Osteoblast (primary cell): ENCODE measurements around the gene LEFTY2. TPM values are rescaled to one million over a fixed set of nuclear protein-coding genes. Genes with fewer than 3 reads are reported as not detected.
A peak's percentile ranks its signal among the peaks of the same experiment; 100 is the strongest.

ENCODE experiments used
- DNase-seq: peaks from one replicate; pipeline ENCODE4 v3.0.0; 2011; ENCODE audit warnings: low spot score, mixed read lengths; ENCODE audit not compliant: insufficient read length; ENCODE audit errors: missing footprints
- H2AFZ ChIP-seq: 2 replicates; pipeline ENCODE4 v1.6.0; 2011; ENCODE audit warnings: mild to moderate bottlenecking, low read length
- H3K27ac ChIP-seq: 2 replicates; pipeline ENCODE4 v1.5.1; 2011; ENCODE audit warnings: mild to moderate bottlenecking, low read depth, low read length, moderate library complexity
- H3K27me3 ChIP-seq: 2 replicates; pipeline ENCODE4 v1.6.0; 2012; ENCODE audit warnings: mild to moderate bottlenecking, control low read depth, inconsistent platforms, low read length, moderate library complexity; ENCODE audit not compliant: insufficient read depth
- H3K36me3 ChIP-seq: 2 replicates; pipeline ENCODE4 v1.5.1; 2011; ENCODE audit warnings: mild to moderate bottlenecking, low read length, control low read depth, moderate library complexity; ENCODE audit not compliant: insufficient read depth
- H3K4me1 ChIP-seq: 2 replicates; pipeline ENCODE4 v1.5.1; 2011; ENCODE audit warnings: mild to moderate bottlenecking, low read length, control low read depth, moderate library complexity; ENCODE audit not compliant: insufficient read depth
- H3K4me2 ChIP-seq: 2 replicates; pipeline ENCODE4 v1.6.0; 2011; ENCODE audit warnings: mild to moderate bottlenecking, low read length; ENCODE audit not compliant: insufficient read depth
- H3K4me3 ChIP-seq: fragments of 200-600 bp; sonication (generic); 3 replicates; pipeline ENCODE4 v1.5.1; 2012; ENCODE audit warnings: mild to moderate bottlenecking, low read length, inconsistent platforms; ENCODE audit not compliant: insufficient read depth
- H3K79me2 ChIP-seq: 2 replicates; pipeline ENCODE4 v1.6.0; 2012; ENCODE audit warnings: mild to moderate bottlenecking, low read length, control low read depth, inconsistent platforms; ENCODE audit not compliant: insufficient read depth
- H3K9me3 ChIP-seq: 2 replicates; pipeline ENCODE4 v1.5.1; 2011; ENCODE audit warnings: low read depth, low read length, control low read depth
- H4K20me1 ChIP-seq: 2 replicates; pipeline ENCODE4 v1.6.0; 2012; ENCODE audit warnings: mild to moderate bottlenecking, low read length, control low read depth; ENCODE audit not compliant: insufficient read depth
- total RNA-seq: library from RNA; depleted of rRNA; stranded (reverse); fragments of >200 nt; gene quantifications from 2 replicates; pipeline ENCODE4 v1.2.3, GENCODE V29; 2012
- TF ChIP-seq, protein P1 (sequence below): IDR thresholded peaks from 2 replicates; pipeline ENCODE4 v1.5.1; 2011; ENCODE audit warnings: mild to moderate bottlenecking, low read depth, low read length, moderate library complexity; ENCODE audit errors: extremely low read depth

Gene LEFTY2, protein sequence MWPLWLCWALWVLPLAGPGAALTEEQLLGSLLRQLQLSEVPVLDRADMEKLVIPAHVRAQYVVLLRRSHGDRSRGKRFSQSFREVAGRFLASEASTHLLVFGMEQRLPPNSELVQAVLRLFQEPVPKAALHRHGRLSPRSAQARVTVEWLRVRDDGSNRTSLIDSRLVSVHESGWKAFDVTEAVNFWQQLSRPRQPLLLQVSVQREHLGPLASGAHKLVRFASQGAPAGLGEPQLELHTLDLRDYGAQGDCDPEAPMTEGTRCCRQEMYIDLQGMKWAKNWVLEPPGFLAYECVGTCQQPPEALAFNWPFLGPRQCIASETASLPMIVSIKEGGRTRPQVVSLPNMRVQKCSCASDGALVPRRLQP
- not detected in 2 replicates for total RNA-seq

DNA sequence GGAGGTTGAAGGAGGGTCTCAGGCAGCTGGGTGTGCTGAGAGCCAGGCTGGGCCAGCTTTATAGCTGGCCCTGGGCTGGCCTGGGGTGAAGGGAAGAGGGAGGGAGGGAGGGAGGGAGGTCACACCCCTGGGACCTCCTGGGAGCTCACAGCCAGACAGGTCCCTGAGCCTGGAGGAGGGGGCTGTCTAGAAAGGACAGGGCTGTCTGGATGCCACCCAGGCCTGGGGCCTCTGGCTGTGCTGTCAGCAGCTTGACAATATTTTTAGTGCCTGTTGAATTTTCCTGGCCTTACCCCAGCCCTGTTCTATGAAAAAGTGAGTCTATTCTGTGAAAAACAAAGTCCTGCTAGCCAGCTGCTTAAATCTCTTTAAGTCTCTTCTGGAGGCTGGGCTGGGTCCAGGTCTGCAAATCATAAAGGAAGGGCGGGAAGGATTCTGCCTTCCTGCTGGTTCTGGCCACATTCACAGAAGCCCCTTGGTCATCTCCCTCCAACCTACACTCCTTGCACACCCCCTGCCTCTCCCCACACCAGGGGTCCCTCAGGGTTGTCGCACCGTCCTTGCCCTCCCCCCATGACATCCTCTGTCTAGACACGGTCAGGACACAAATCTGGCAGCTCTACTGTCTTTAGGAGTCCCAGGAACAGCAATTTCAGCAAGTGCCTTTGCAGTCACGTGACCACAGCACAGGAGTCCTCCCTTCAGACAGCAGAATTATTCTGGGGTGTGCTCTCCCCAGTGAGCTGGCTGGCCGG lies at the start of gene LEFTY2:
LEFTY2 (minus strand) TSS at position 34 of the 755 bp plus-strand sequence. CDS start 80 bp downstream, outside the sequence.
- no peak within 1 kb of the TSS for H3K4me3 ChIP-seq
- H3K36me3 ChIP-seq = no peaks in the 10 kb centered on the region
- no peak within 1 kb of the TSS for H3K4me2 ChIP-seq
- H3K9me3 ChIP-seq = no peaks in the 10 kb centered on the region
- no peak within 1 kb of the TSS for H2AFZ ChIP-seq
- no peak within 1 kb of the TSS for H3K27ac ChIP-seq
- H4K20me1 ChIP-seq = no peaks in the 10 kb centered on the region
- no peaks in the 10 kb centered on the region for H3K79me2 ChIP-seq
- no peaks in the 10 kb centered on the region for H3K4me1 ChIP-seq
- DNase-seq = no peak
- H3K27me3 ChIP-seq = no peaks in the 10 kb centered on the region
- TF ChIP-seq, protein P1, sequence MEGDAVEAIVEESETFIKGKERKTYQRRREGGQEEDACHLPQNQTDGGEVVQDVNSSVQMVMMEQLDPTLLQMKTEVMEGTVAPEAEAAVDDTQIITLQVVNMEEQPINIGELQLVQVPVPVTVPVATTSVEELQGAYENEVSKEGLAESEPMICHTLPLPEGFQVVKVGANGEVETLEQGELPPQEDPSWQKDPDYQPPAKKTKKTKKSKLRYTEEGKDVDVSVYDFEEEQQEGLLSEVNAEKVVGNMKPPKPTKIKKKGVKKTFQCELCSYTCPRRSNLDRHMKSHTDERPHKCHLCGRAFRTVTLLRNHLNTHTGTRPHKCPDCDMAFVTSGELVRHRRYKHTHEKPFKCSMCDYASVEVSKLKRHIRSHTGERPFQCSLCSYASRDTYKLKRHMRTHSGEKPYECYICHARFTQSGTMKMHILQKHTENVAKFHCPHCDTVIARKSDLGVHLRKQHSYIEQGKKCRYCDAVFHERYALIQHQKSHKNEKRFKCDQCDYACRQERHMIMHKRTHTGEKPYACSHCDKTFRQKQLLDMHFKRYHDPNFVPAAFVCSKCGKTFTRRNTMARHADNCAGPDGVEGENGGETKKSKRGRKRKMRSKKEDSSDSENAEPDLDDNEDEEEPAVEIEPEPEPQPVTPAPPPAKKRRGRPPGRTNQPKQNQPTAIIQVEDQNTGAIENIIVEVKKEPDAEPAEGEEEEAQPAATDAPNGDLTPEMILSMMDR = no peak

DNA sequence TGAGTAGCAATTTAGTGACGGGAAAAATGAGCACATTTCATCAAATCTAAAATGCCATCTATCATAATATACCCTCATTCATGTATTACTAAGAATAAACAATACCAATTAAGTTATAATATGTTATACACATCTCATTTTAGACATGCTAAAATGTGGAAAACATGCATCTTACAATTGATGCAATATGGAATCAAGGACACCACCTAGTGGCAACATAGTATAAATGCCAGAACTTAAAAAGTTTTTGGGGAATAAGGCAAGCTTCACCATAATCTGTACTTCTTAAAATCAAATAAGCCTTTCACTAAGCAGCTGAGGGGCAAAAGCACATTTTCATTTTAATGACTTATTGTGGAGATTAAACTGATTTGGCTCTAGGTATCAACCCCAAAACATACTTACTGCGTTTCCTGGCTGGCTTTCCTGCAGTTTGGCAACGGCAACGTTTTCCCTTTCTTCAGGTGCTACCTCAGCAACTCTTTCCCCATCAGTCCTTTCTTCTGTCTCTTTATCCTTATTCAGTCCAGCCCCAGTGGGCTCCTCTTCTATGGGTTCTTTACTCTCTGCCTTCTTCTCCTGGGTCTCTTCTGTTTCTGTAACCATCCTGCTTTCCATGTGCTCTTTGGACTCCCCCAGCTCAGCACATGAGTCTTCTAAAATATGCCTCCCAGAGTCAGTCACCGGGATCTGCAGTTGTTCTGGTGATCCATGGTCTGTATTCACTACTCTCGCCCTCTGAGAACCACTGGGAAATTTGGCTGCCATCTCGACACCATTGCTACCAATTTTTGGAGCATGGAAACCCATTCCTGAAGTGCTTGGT lies 46.7 kb upstream of the LEFTY2 start:
- Histone ChIP-seq H3K4me3 (no peak overlapping the region), H3K9me3 (no peaks in the 10 kb centered on the region), H4K20me1 (peaks cover 13% of the 10 kb centered on the region), H2AFZ (no peak overlapping the region), H3K4me2 (no peak overlapping the region), H3K79me2 (peaks cover 16% of the 10 kb centered on the region), H3K27ac (no peak overlapping the region), H3K36me3 (peaks cover 79% of the 10 kb centered on the region), H3K27me3 (no peaks in the 10 kb centered on the region), H3K4me1 (no peaks in the 10 kb centered on the region)
- DNase-seq = peak; percentile 84
- TF ChIP-seq, protein P1 = peak; percentile 73

DNA sequence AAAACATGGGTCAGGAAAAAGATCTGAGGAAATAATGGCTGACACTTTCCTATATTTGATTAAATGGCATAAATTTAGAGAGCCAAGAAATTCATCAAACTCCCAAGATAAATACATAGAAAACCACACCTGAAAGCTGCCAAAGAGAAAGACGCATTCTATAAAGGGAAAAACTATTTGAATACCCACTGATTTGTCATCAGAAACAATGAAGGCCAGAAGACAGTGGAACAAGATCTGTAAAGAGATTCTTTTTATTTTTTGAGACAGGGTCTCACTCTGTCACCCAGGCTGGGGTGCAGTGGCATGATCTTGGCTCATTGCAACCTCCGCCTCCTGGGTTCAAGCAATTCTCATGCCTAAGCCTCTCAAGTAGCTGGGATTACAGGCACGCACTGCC lies 40.7 kb upstream of the LEFTY2 start:
- Histone ChIP-seq H3K9me3 (no peaks in the 10 kb centered on the region), H2AFZ (no peak overlapping the region), H3K79me2 (peaks cover 9% of the 10 kb centered on the region), H3K27me3 (no peaks in the 10 kb centered on the region), H4K20me1 (peaks cover 2% of the 10 kb centered on the region), H3K4me2 (no peak overlapping the region), H3K36me3 (peaks cover 67% of the 10 kb centered on the region), H3K4me1 (no peaks in the 10 kb centered on the region), H3K4me3 (no peak overlapping the region), H3K27ac (no peak overlapping the region)
- no peak for DNase-seq
- TF ChIP-seq, protein P1 = no peak
